Uterus (tissue), 4 donors: ENCODE data around the gene HGS. TPM values are rescaled to one million over a fixed set of nuclear protein-coding genes. Genes with fewer than 3 reads are reported as not detected.

Experiments
- DNase-seq, 2 donors: peaks; one replicate each; pipeline ENCODE4 v3.0.0-alpha.2; 2019 to 2020
- H3K27ac ChIP-seq, 2 donors: fragments of 200-600 bp; sonication (generic); 1 replicate in 1 of 2; 2 replicates in 1 of 2; pipeline ENCODE4 v1.5.1; 2016 to 2018
- H3K27me3 ChIP-seq, 2 donors: fragments of 200-600 bp; sonication (generic); one replicate each; pipeline ENCODE4 v1.5.1; 2018 to 2019; ENCODE audit warnings: control low read depth in 1 of 2
- H3K36me3 ChIP-seq, 2 donors: fragments of 200-600 bp; sonication (generic); one replicate each; pipeline ENCODE4 v1.5.1; 2019; ENCODE audit warnings: control low read depth in 1 of 2
- H3K4me1 ChIP-seq, 2 donors: fragments of 200-600 bp; sonication (generic); one replicate each; pipeline ENCODE4 v1.5.1; 2018 to 2019; ENCODE audit warnings: control low read depth in 1 of 2
- H3K4me3 ChIP-seq, 2 donors: fragments of 200-600 bp; sonication (generic); 1 replicate in 1 of 2; 2 replicates in 1 of 2; pipeline ENCODE4 v1.5.1; 2018 to 2019; ENCODE audit warnings: mild to moderate bottlenecking in 1 of 2
- H3K9me3 ChIP-seq, 2 donors: fragments of 200-600 bp; sonication (generic); one replicate each; pipeline ENCODE4 v1.5.1; 2019; ENCODE audit warnings: control low read depth in 1 of 2
- POLR2A ChIP-seq, 2 donors: fragments of 450-650 bp; IDR thresholded peaks; one replicate each; pipeline ENCODE4 v1.6.1; 2016; ENCODE audit warnings: antibody characterized with exemption in 2 of 2, mild to moderate bottlenecking in 1 of 2, moderate library complexity in 1 of 2
- intact Hi-C: fragments of 100-400 bp; cut with DNase I; formaldehyde crosslinking; loops from one replicate; pipeline ENCODE4 v1.15.1; 2023; ENCODE audit warnings: low total_unique reads
- total RNA-seq, 4 donors: library from RNA; depleted of rRNA in 3 of 4; stranded (reverse); fragments of >200 nt in 3 of 4; gene quantifications; one replicate each; pipeline versions ENCODE4 v1.1.0 to v1.2.4, GENCODE V29; 2014 to 2023
- TF ChIP-seq, protein P1 (sequence below), 4 experiments: fragments of 200-600 bp in 2 of 4; fragments of 450-650 bp in 2 of 4; sonication (generic) in 2 of 4; IDR thresholded peaks; one replicate each; pipeline ENCODE4 v1.5.1; 2016 to 2019; ENCODE audit warnings: antibody characterized with exemption in 4 of 4, mild to moderate bottlenecking in 2 of 4, moderate library complexity in 1 of 4
- donor health status: DM: yes; HTN: yes; CAD: no.

Gene HGS
- total RNA-seq, 4 donors from 2014 or later: 21.0 to 121 (median 72.5) TPM

DNA sequence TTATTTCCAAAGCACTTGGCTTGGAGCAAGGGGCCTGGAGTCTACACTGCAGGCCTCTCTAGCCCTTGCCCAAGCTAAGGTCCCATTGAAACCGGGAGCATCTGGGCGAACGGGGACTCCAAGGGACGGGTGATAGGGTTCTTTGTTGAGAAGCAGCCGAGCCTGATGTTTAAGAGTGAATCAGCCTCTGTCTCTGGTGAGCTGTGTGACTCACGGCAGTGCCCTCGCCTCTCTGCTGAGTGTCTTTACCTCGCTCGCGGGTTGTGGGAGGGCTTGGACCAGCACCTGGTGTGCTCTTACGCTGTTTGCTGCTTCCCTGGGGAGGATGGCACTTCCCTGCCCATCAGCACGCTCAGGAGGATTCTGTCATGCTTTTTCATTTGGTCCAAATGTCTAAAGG is 1.3 kb downstream of the HGS start:
- no peak for DNase-seq
- no peak overlapping the region for H3K27ac ChIP-seq
- H3K4me3 ChIP-seq: peak overlapping the region; percentile 88 to 99
- peaks cover 7 to 19% of the 10 kb centered on the region in 2 donors for H3K4me1 ChIP-seq
- H3K9me3 ChIP-seq: no peaks in the 10 kb centered on the region
- TF ChIP-seq POLR2A (IDR thresholded peaks at IDR 0.05): no peak
- TF ChIP-seq, protein P1, sequence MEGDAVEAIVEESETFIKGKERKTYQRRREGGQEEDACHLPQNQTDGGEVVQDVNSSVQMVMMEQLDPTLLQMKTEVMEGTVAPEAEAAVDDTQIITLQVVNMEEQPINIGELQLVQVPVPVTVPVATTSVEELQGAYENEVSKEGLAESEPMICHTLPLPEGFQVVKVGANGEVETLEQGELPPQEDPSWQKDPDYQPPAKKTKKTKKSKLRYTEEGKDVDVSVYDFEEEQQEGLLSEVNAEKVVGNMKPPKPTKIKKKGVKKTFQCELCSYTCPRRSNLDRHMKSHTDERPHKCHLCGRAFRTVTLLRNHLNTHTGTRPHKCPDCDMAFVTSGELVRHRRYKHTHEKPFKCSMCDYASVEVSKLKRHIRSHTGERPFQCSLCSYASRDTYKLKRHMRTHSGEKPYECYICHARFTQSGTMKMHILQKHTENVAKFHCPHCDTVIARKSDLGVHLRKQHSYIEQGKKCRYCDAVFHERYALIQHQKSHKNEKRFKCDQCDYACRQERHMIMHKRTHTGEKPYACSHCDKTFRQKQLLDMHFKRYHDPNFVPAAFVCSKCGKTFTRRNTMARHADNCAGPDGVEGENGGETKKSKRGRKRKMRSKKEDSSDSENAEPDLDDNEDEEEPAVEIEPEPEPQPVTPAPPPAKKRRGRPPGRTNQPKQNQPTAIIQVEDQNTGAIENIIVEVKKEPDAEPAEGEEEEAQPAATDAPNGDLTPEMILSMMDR (IDR thresholded peaks at IDR 0.05): no peak
- no peaks in the 10 kb centered on the region for H3K36me3 ChIP-seq
- H3K27me3 ChIP-seq: no peaks in the 10 kb centered on the region
- intact Hi-C loops: no loop called here

DNA sequence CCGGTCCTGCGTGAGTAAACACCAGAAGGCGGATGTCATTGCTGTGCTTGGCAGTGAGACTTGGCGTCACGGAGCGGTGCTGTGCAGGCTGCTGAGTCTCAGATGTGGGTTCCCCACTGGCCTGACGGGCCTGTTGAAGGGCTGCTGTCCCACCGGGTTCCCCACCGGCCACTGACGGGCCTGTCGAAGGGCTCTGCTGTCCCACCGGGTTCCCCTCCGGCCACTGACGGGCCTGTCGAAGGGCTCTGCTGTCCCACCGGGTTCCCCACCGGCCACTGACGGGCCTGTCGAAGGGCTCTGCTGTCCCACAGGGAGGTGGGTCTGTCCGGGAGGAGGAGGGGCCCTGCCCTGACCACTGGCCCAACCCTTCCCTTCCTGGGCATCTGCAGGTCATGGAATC is 2.8 kb downstream of the HGS start:
- H3K36me3 ChIP-seq: no peaks in the 10 kb centered on the region

DNA sequence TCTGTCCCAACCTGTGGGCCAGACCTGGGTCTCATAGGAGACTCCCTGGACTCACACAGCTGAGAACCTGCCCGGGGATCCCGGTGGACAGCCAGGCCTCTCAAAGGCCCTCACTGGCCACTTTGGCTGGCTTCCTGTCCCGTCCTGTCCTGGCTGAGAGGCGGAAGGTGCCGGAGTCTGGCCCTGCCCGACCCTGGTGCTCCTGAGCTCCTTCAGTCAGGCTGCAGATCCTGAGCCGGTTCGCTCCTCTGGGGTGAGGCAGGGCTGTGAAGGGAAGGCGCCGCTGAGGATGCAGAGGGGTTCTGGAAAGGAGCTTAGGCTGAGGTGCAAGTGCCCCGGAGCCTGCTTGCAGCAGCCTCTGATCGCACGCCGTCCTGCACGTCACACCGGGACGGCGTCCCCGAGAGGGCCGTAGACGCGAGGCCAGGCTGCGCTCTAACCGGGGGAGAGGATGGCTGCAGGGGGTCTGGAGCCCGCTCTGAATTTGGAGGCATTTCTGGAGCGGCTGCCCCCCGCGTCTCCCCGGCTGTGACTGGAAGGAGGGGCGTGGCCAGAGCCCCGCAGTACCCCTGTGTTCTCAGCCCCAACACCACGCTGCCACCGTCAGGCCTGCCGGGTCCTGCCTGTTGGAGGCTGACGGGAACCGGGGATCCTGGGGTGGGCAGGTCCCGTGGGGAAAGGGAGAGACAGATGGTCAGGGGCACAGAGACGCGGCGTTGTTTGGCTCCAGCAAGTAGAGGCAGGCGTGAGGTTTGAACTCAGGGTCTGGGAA is 4.1 kb downstream of the HGS start:
- Histone ChIP-seq H3K27me3 (no peaks in the 10 kb centered on the region), H3K4me3 (no peak overlapping the region), H3K36me3 (no peaks in the 10 kb centered on the region), H3K9me3 (no peaks in the 10 kb centered on the region), H3K27ac (no peak overlapping the region), H3K4me1 (peaks cover 7 to 14% of the 10 kb centered on the region in 2 donors)
- TF ChIP-seq, protein P1 (IDR thresholded peaks at IDR 0.05): no peak
- TF ChIP-seq POLR2A (IDR thresholded peaks at IDR 0.05): no peak
- no peak for DNase-seq
- intact Hi-C loops: no loop called here

More for the DNA sequence above, 2.8 kb downstream of the HGS start:
- TF ChIP-seq, protein P1 (IDR thresholded peaks at IDR 0.05): no peak
- Histone ChIP-seq H3K27ac (no peak overlapping the region), H3K27me3 (no peaks in the 10 kb centered on the region), H3K4me1 (peaks cover 7 to 19% of the 10 kb centered on the region in 2 donors), H3K4me3 (no peak overlapping the region), H3K9me3 (no peaks in the 10 kb centered on the region)
- intact Hi-C loops: no loop called here
- no peak for DNase-seq

DNA sequence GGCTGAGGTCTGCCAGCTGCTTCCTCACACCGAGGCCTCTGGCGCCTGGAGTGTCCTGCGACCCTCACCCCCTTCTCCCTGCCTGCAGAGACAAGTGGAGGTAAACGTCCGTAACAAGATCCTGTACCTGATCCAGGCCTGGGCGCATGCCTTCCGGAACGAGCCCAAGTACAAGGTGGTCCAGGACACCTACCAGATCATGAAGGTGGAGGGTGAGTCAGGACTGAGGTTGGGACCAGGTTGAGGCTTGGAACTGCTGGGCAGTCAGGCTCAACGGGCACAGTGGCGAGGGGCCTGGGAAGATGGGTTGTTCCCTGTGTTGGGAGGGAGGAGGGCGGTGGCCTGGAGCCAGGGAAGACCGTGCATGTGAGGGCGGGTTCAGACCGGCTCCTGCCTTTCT is 4.8 kb downstream of the HGS start:
- H3K4me1 ChIP-seq: peaks cover 7 to 12% of the 10 kb centered on the region in 2 donors
- intact Hi-C loops: no loop called here
- TF ChIP-seq POLR2A (IDR thresholded peaks at IDR 0.05): no peak
- TF ChIP-seq, protein P1 (IDR thresholded peaks at IDR 0.05): no peak
- H3K27ac ChIP-seq: no peak overlapping the region
- DNase-seq: no peak
- H3K9me3 ChIP-seq: no peaks in the 10 kb centered on the region
- no peaks in the 10 kb centered on the region for H3K27me3 ChIP-seq
- no peak overlapping the region for H3K4me3 ChIP-seq
- H3K36me3 ChIP-seq: no peaks in the 10 kb centered on the region

DNA sequence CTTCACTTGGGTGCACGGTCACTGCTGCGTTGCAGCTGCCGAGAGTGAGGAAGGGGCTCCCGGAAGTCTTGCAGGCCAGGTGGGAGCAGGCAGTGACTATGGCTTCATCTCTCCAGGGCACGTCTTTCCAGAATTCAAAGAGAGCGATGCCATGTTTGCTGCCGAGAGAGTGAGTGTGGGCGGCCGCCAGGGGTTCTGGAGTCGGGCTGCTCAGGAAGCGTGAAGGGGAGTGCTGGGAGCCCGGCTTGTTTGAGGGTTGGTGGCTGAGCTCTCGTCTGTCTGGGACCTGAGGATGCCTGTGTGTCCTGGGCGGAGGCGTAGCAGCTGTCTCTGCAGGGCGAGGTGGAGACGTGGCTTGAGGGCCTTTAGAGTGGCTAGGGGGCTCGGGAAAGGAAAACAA is 6.3 kb downstream of the HGS start:
- Histone ChIP-seq H3K9me3 (no peaks in the 10 kb centered on the region), H3K4me3 (no peak overlapping the region), H3K27me3 (no peaks in the 10 kb centered on the region), H3K36me3 (no peaks in the 10 kb centered on the region), H3K4me1 (peaks cover 2 to 5% of the 10 kb centered on the region in 2 donors), H3K27ac (no peak overlapping the region)
- intact Hi-C loops: no loop called here
- no peak for DNase-seq
- TF ChIP-seq, protein P1 (IDR thresholded peaks at IDR 0.05): no peak
- no peak for TF ChIP-seq POLR2A (IDR thresholded peaks at IDR 0.05)
